GM10248 (cell line): ENCODE measurements around the gene FAM184A.
A peak's percentile ranks its signal among the peaks of the same experiment; 100 is the strongest.

Experiments used
- CTCF ChIA-PET: fragments of 300-600 bp; sonication (Branson Sonifier 250); formaldehyde crosslinking; extraction: SDS; loops from one replicate; lab custom pipeline; 2021; ENCODE audit warnings: antibody characterized with exemption; lab: Yijun Ruan, JAX
- POLR2A ChIA-PET: fragments of 350-650 bp; sonication (Branson Sonifier 250); formaldehyde crosslinking; extraction: SDS; loops from one replicate; lab custom pipeline; 2020; ENCODE audit warnings: antibody characterized with exemption; lab: Yijun Ruan, JAX
- DNase-seq: peaks from one replicate; pipeline ENCODE4 v3.0.0; 2012; ENCODE audit errors: extremely low spot score
- CTCF ChIP-seq: IDR thresholded peaks from 2 replicates; pipeline ENCODE4 v1.5.1; 2012; ENCODE audit warnings: mild to moderate bottlenecking, low read depth; ENCODE audit errors: extremely low read depth, missing control alignments, control extremely low read depth

FAM184A gene

DNA sequence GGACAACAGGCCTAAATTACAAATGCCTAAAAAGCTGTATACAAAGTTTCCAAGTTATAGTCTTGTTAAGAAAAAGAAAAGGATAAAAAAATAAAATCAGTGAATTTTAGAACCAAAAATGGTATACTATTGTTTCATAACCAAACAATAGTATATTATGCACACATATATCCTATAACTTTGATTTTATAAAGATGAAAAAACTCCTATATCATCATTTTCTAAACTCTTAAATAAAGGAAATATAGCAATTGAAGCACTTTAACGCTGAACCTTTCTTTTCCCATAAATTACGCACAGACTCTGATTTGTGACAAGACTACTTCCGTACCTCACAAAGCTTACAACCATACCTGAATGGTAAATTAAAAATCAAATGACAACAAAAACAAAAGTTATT is 107.6 kb downstream of the FAM184A start:
- no peak for TF ChIP-seq CTCF
- ChIA-PET CTCF (interaction anchor here (1.7 kb wide), 1 partner anchor 8 kb away, joined by 6 read pairs; no protein-coding TSS in a partner anchor), POLR2A (no interaction called here)
- no peak for DNase-seq

GRCh38 chr6:118968416-118968815 is 110.0 kb downstream of the FAM184A start:
- CTCF ChIA-PET = interaction anchor here (1.0 to 2.9 kb wide), 4 partner anchors 14 to 403 kb away, joined by 3 to 12 read pairs (median 3); no protein-coding TSS in a partner anchor
- POLR2A ChIA-PET = no interaction called here
- DNase-seq = no peak
- peak; percentile 16 for TF ChIP-seq CTCF

GRCh38 chr6:118967239-118967638 is 111.2 kb downstream of the FAM184A start:
- DNase-seq = no peak
- ChIA-PET POLR2A (no interaction called here), CTCF (interaction anchor here (1.4 to 2.9 kb wide), 3 partner anchors 12 to 144 kb away, joined by 3 to 12 read pairs (median 4); no protein-coding TSS in a partner anchor)
- no peak for TF ChIP-seq CTCF

DNA sequence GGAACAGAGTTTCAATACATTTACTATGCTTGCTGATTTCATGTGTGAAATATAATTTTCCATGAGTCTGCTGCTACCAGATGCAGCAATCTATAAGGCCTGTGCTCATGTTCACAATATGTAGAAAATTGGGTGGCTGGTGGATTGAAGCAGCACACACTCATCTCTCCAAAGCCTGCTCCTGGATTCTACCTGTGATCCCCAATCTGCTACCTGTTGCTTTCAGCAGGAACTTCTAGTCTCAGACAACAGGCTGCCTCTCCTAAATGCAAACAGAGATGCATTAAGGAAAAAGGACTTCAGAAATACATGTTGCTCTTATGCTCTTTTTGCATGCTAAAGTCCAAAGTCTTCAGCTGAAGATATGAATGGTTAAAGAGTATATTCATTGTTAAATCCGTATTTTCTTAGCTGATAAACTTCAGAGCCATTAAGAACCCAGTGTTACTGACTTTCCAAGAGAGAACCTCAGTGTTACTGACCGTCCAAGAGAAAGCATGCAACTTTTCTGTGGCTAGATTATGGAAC is 112.6 kb downstream of the FAM184A start:
- ChIA-PET POLR2A (no interaction called here), CTCF (interaction anchor here (1.4 kb wide), 1 partner anchor 76 kb away, joined by 4 read pairs; no protein-coding TSS in a partner anchor)
- DNase-seq = no peak
- TF ChIP-seq CTCF = no peak

GRCh38 chr6:118965371-118965770 is 113.1 kb downstream of the FAM184A start:
- POLR2A ChIA-PET = no interaction called here
- TF ChIP-seq CTCF = no peak
- DNase-seq = no peak
- CTCF ChIA-PET = no interaction called here

DNA sequence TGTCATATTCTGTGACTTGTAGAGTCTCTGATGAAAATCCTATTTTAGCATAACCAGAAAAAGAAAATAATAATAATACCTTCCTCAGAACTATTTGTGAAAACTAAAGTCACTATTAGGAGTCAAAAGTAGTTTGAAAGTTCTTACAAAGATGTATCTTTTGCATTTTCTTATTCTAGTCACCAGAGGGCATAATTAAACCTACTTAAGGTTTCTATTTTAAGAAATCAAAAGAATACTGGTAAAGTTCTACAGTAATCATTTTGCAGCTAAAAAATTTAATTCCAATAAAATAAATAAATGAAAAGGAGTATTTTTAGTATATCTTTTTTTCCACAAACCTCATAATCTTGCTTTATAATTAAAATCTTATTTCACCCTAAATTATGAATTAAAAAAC is 115.5 kb downstream of the FAM184A start:
- DNase-seq = no peak
- ChIA-PET POLR2A (no interaction called here), CTCF (interaction anchor here (1.0 to 3.5 kb wide), 7 partner anchors 9 to 166 kb away, joined by 3 to 23 read pairs (median 5); no protein-coding TSS in a partner anchor)
- TF ChIP-seq CTCF = peak; percentile 2
